ENCODE measurements around the gene IQCE.

Gene IQCE

GRCh38 chr7:2651847-2652735 is 93.3 kb downstream of the IQCE start:
- no peak for DNase-seq

GRCh38 chr7:2652736-2653060 is 93.9 kb downstream of the IQCE start:
- DNase-seq, result no peak

DNA sequence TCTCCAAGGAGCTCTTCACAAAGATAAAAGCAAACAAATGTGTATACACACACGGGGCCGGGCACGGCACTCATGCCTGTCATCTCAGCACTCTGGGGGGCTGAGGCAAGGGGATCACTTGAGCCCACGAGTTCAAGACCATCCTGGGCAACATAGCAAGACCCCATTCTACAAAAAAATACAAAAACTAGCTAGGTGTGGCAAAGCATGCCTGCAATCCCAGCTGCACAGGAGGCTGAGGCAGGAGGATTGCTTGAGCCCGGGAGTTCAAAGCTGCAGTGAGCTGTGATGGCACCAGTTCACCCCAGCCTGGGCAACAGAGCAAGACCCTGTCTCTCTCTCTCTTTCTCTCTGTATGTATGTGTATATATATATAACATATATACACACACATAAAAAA is 95.3 kb downstream of the IQCE start:
- DNase-seq, result no peak

DNA sequence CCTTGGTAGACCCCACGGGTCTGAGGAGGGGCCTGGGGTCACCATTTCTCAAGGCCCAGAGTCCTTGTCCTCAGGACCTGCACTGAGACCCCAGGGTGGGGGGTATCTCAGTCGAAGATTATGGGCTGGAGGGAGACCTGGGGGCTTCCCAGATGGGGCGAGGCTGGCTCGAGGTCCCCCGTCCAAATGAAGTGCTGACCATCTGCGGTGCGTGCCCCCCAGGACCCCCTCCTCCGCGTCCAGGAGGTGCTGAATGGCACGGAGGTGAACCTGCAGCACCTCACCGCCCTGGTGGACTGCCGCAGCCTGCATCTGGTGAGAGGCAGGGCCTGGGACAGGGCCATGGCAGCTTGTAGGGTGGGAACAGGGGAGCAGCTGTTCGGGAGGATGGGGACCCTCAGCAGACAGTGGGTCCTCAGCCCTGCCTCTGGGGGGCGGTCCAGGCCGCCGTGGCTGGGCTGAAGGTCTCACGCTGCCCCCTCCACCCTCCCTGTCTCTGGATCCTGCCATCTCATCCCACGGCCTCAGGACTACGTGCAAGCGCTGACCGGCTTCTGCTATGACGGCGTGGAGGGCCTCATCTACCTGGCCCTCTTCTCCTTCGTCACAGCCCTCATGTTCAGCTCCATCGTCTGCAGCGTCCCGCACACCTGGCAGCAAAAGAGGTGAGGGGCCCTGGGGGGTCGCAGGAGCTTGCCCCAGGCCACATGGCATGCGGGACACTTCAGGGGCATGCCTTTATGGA is 97.3 kb downstream of the IQCE start:
- no peak for DNase-seq

GRCh38 chr7:2657208-2657607 is 98.4 kb downstream of the IQCE start:
- DNase-seq, result no peak

GRCh38 chr7:2657920-2658671 is 99.3 kb downstream of the IQCE start:
- DNase-seq, result no peak

GRCh38 chr7:2658941-2659340 is 100.2 kb downstream of the IQCE start:
- no peak for DNase-seq

GRCh38 chr7:2659556-2660358 is 101.0 kb downstream of the IQCE start:
- no peak for DNase-seq

DNA sequence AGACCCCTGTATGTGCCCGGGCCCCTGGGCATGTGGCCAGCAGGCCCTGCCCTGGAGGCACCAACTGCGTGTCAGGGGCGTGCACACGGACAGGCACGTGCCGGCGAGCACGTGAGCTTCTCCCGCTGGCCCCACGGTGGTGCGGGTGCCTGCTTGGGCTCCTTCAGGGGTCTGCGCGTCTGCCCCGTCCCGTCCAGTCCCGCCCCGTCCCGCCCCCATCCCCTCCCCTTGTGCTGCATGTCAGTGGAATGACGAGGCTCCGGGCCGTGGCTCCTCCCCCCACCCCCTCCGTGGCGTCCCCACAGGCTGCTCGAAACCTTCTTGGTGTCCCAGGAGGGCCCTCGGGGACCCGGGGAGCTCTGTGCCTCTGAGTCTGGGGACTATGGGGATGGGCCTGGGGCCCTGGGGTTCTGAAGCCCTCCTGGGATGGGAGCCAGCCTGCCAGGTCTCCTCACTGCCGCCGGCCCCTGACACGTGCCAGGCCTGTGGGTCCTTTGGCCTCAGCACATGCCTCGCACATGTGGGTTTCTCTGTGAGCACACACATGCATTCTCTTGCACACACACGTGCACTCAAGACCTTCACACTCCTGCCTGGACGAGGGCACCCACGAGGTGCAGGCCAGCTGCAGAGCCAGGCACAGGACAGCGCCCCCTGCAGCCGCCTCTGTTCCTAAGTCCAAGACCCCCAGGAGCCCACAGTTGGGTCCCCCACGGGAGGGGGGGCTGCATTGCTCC is 101.7 kb downstream of the IQCE start:
- DNase-seq, result no peak

DNA sequence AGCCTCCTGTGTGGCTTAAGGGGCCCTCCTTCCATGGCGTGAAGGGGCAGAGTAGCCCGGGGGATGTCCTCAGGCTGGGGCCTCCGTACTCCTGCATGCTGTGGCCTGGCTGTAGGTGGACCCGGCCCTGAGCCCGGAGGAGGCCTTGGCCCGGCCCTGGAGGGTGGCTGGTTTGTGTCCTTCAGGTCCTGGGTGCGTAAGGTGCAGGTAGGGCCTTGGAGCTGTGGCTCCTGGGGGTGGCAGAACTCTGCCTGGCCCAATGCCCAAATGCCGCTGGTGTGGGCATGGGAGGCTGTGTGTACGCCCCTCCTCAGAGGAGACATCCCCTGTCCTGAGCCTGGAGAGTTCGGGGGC is 102.3 kb downstream of the IQCE start:
- DNase-seq, result no peak

- DNase-seq, result no peak
Measured at GRCh38 chr7:2661602-2662272, 103.0 kb downstream of the IQCE start.

GRCh38 chr7:2662273-2663120 is 103.7 kb downstream of the IQCE start:
- no peak for DNase-seq

DNA sequence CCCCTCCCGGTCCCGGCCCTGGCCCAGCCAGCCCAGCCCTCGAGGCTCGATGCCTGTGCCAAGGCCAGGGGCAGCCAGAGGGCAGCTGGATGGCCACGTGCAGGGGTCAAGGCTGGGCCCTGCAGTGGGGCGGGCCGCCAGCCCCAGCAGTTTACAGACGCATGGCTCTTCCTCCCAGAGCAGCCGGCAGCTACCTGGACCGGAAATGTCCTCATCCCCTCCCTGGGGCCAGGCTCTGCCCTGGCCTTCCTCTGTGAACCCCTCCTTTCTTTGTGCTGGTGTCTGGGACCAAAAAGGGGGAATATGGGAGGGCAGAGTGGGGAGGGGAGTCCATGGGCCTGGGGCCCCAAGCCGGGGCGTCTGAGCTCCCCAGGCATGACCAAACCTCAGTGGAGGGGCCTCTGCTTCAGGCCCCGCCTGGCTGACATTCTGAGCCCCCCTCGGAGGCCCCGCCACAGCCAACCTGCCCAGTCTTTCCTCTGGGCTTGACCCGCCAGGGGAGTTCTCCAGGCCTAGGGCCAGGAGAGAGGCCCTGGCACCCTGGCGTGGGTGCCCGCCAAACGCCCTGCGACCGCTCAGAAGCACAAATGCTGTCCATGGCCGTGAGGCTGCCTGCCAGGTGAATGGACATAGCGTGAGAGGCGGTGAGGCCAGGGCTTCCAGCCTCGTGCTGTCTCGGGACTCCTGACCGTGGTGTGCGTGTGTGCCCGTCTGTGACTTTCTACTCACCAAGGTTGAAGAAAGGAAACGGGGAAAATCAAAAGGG is 104.5 kb downstream of the IQCE start:
- no peak for DNase-seq

GRCh38 chr7:2663960-2664359 is 105.2 kb downstream of the IQCE start:
- no peak for DNase-seq

All from NCI-H526 treated with DMSO at 0.1 percent for 48 hours (cell line).